ENCODE measurements around the gene ADGRD1.

ADGRD1 gene

DNA sequence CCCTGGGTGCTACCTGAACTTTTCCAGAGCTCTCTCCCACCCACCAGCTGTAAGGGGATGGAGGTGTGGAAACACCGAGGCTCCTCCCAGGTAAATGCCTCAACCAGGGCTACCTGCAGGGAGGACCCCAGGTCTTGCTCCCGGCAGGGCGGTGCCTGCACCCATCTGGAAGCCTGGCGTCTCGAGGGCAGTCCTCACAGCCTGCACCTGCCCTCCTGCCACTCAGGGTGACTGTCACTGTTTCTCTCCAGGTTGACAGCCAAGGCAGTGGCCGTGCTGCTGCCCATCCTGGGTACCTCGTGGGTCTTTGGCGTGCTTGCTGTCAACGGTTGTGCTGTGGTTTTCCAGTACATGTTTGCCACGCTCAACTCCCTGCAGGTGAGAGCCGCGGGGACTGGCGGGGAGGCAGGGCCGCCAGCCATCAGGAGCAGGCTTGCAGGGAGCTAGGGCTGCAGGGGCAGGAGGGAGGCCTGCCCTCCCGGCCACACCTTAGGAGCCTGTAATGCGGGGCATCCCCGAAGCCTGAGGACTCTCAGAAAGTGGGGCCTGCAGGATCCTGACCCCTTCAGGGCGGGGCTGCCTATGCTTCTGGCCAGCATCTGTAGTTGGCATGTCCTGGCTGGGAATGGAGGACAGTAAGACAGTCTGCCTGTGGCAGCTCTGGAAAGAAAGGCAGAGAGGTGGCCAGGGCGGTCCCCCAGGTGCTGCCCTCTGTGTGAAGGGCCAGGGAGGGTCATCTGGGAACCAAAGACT is 182.3 kb downstream of the ADGRD1 start:
- DNase-seq (ENCODE audit: low read depth in 2 of 2) = no peak

DNA sequence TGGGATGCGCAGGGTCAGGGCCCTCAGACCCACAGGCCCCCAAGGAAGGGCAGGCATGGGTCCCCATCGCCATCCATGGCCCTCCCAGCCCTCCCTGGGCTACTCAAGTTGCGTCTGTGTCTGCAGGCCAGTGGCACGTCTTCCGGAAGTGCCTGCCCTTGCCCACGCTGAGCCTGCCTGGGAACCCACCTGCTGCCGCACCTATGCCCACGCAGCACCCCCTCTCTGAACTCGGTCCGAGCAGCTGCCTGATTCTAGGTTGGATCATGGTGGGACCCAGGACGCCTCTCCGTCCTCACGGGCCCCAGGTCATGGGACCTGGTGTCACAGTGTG is 182.8 kb downstream of the ADGRD1 start:
- DNase-seq (ENCODE audit: low read depth in 2 of 2) = no peak

GRCh38 chr12:131137009-131137835 is 183.5 kb downstream of the ADGRD1 start:
- DNase-seq (ENCODE audit: low read depth in 2 of 2) = no peak

- no peak for DNase-seq (ENCODE audit: low read depth in 2 of 2)
Observed at GRCh38 chr12:131137836-131138637, 184.3 kb downstream of the ADGRD1 start.

GRCh38 chr12:131138638-131139362 is 185.1 kb downstream of the ADGRD1 start:
- DNase-seq (ENCODE audit: low read depth in 2 of 2) = no peak

- no peak for DNase-seq (ENCODE audit: low read depth in 2 of 2)
Observed at GRCh38 chr12:131139363-131140068, 185.8 kb downstream of the ADGRD1 start.

DNA sequence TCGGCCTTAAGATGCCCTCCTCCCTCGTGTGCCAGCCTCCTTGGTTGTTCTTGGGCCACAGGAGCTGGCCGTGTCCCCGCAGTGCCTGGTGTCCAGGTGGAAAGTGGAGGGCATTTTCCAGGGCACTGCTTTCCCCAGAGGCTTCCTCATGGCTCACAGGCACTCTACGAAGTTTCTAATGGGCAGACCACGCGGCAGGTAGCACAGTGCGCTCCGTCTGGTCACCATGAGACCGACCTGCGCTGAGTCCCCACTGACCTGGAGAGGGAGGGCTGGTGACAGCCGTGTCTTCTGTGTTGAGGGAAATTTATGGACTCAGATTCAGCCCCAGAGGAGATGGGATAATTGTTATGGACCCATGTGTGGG is 186.3 kb downstream of the ADGRD1 start:
- no peak for DNase-seq (ENCODE audit: low read depth in 2 of 2)

DNA sequence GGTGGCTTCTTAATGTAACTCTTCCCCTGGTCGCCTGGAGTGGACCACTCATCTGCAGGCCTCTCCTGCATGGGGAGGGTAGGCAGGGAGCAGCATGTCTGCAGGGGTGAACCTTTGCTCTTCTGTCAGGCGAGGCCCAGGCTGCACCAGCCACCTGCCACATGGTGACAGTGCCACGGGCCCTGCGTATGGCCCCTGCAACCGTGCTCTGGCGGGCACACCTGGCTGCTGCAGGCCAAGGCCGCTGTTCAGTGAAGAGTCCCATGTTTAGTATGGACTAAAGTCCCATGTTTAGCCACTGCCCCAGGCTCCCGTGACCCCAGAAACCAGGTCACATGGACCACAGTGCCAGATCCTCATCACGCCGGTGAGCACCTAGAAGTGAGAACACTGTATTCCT is 187.0 kb downstream of the ADGRD1 start:
- no peak for DNase-seq (ENCODE audit: low read depth in 2 of 2)

GRCh38 chr12:131141514-131141913 is 187.8 kb downstream of the ADGRD1 start:
- DNase-seq (ENCODE audit: low read depth in 2 of 2) = no peak

DNA sequence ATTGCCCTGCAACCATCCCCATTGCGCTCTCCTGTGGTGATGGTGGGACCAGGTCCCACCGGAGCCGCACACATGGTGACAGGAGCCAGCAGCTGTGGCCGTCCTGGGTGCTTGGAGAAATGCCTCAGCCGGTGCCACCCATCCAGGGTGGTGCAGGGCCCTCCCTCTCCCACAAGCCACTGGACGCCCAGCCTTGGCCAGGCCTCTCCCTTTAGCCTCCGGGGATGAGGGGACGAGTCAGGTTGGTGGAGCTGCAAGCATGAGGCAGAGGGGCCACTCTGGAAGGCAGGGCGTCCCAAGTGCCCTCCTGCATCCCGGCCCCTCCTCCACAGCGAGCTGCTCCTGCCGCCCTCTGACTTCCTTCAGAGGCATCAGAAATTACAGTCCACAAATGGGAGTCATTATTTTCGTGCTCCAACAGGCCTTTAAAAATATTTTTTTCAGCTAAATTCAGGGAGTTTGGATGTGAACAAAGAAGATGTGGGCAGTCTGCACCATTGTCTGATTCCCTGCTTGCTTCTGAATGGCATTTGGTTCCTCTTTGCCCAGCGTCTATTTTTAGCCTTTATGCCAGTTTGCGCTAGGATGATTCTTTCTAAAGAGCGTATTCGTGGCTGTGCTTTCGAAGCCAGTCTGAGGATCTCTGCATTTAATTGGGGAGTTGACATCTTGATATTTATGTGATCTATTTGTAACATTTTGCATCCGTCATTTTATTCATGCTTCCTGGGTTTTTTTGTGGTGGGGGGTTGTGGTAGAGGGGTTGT is 189.4 kb downstream of the ADGRD1 start:
- no peak for DNase-seq (ENCODE audit: low read depth in 2 of 2)

GRCh38 chr12:131146173-131146675 is 192.5 kb downstream of the ADGRD1 start:
- no peak for DNase-seq (ENCODE audit: low read depth in 2 of 2)

DNA sequence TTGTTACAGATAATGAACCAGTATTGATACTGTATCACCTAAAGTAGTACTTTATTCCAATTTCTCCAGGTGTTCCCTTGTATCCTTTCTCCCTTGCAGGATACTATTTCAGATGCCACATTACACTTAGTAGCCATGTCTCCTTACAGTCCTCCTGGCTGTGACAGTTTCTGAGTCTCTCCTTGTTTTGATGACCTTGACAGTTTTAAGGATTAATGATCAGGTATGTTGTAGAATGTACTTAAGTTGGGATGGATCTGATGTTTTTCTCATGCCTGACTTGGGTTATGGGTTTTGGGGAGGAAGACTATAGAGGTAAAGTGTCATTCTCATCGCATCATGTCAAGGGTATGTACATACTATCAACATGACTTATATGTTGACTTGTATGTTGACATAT is 193.6 kb downstream of the ADGRD1 start:
- no peak for DNase-seq (ENCODE audit: low read depth in 2 of 2)

- no peak for DNase-seq (ENCODE audit: low read depth in 2 of 2)
Observed at GRCh38 chr12:131147894-131148293, 194.2 kb downstream of the ADGRD1 start.

DNA sequence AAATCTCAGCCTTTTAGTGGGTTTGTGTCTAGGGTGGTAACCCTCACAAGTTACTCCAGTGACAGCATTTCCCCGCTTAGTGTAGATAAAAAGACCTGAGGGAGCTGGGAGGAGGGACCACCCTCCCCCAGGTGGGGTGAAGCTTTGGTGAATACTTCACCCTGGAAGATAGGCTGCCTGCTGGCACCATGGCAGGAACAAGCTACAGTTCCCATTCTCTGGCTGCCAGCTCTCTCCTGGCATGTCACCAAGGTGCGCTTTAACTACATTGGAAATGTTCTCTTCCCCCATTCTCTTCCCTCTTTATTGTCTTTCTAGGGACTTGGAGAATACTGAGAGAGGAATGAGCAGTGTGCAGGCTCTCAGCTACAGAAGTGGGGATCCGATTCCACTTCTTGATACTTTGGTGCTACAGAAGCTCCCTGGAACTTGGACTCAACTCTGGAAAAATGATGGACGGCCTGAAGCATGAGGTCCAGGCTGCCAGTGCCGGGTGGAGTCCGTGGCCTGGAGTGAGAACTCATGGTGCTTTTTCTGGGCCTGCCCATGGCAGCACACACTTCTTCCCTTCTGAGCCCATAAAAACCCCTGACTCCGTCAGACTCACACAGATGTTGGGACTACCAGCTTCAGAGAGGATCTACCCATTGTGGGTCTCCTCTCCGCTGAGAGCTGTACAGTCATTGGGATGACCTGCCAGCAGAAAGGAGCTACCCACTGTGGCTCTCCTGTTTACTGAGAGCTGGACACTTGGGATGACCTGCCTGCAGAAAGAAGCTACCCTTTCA is 198.0 kb downstream of the ADGRD1 start:
- DNase-seq (ENCODE audit: low read depth in 2 of 2) = no peak

DNA sequence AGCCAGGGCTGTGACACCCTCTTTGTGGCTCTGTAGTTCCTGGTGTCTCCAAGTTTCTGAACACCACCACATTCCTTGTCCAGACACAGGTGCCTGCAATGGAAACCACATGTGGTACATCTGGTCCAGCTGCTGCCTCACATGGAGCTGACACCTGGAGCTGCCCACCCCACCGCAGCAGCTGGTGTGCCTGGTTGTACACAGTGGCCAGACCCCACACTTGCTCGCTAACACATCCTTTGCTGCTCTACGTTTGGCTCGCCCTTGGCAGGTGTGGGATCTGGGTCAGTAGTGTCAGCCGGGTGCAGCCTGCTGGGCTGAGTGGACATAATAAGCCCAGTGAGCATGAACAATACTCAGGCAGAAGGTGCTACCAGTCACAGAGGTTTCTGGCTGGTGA is 198.9 kb downstream of the ADGRD1 start:
- no peak for DNase-seq (ENCODE audit: low read depth in 2 of 2)

DNA sequence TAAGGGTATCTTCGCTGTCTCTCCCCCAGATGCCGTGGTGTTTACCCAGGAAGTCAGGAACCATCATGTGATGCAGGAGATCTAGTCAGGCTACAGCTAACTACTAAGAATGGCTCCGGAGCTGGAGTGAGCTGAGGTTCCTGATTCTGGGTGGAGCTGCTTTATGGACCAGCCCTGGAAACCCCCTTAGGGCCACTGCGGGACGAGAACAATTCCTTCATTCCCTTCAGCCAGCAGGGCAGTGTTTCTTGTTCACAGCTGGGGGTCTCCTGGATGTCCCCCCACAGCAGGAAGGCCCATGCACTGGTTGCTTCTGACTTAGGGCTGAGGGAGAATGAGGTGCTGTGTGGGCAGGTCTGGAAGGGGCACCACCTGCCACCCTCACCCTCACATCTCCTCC is 199.3 kb downstream of the ADGRD1 start:
- no peak for DNase-seq (ENCODE audit: low read depth in 2 of 2)

GRCh38 chr12:131153956-131154355 is 200.2 kb downstream of the ADGRD1 start:
- DNase-seq (ENCODE audit: low read depth in 2 of 2) = no peak

DNA sequence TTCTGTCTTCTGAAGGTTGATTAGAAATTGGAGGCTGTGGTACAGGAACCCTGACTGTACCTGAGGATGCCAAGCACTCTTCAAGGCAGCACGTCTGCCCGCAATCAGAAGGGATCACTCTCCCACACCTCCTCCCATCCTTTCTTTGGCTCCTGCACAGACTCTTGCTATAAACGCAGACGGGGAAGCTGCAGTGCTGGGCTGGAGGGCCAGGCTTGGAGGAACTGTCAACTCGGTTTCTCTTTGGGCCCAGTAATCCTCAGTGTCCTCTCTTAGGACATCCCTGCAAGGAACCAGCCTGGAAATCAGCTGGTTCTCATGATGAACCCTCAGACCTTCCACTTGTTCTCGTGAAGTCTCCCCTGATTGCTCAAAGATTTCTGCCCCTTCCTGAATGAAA is 201.4 kb downstream of the ADGRD1 start:
- no peak for DNase-seq (ENCODE audit: low read depth in 2 of 2)

DNA sequence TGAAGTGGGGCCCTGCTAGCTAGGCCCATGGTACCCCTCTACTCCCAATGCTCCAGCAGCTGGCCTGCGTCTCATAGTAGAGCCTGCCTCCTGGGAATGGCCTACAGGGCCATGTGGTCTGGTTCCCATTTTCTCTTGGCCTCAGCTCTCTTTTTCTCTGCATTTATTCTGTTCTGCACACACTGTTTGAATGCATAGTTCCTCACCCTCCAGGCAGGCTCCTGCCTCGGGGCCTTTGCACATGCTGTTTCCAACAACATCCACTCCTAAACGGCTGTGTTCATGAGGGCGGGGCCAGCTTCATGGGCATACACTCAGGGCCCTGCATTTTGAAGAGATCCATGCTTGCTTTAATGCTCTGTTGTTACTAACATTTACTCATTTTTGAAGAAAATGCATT is 204.0 kb downstream of the ADGRD1 start:
- DNase-seq (ENCODE audit: low read depth in 2 of 2) = no peak

GRCh38 chr12:131159660-131160059 is 206.0 kb downstream of the ADGRD1 start:
- DNase-seq (ENCODE audit: low read depth in 2 of 2) = no peak

Data from fibroblast of skin of left biceps (primary cell).